H1 (cell line): Measurements from ENCODE around the gene TNNT1. TPM values are rescaled to one million over a fixed set of nuclear protein-coding genes. Genes with fewer than 3 reads are reported as not detected.

Experiments
- CTCF ChIA-PET: fragments of 300-600 bp; sonication (Branson Sonifier 250); formaldehyde crosslinking; loops from one replicate; lab custom pipeline; 2021; ENCODE audit not compliant: partially characterized antibody; lab: Charles Lee
- POLR2A ChIA-PET: fragments of 300-600 bp; sonication (Branson Sonifier 250); formaldehyde crosslinking; loops from one replicate; lab custom pipeline; 2021; ENCODE audit warnings: inconsistent platforms; ENCODE audit not compliant: partially characterized antibody; lab: Charles Lee
- DNase-seq, 2 experiments: peaks; one replicate each; pipeline versions ENCODE4 v3.0.0 to v3.0.0-alpha.2; 2010 to 2022; ENCODE audit warnings: low spot score in 2 of 2, low read depth in 1 of 2, mixed read lengths in 1 of 2
- FAIRE-seq: peaks from 2 replicates; lab custom pipeline; 2011; peaks lifted over from hg19 to GRCh38; lab: Jason Lieb, UNC
- H2AFZ ChIP-seq: 2 replicates; pipeline ENCODE4 v1.8.1; 2012; ENCODE audit warnings: low read length, inconsistent platforms
- H2AK5ac ChIP-seq: 2 replicates; pipeline ENCODE4 v1.6.1; 2013; ENCODE audit warnings: low read depth, low read length
- H2BK120ac ChIP-seq: replicated peaks from 2 replicates; pipeline ENCODE3; 2013; ENCODE audit warnings: low read depth, low read length, inconsistent platforms
- H2BK12ac ChIP-seq: 2 replicates; pipeline ENCODE4 v1.6.1; 2013; ENCODE audit warnings: low read depth, low read length
- H2BK15ac ChIP-seq: 2 replicates; pipeline ENCODE4 v1.6.1; 2013; ENCODE audit warnings: low read length
- H2BK20ac ChIP-seq: 2 replicates; pipeline ENCODE4 v1.6.1; 2013; ENCODE audit warnings: low read length
- H2BK5ac ChIP-seq: 2 replicates; pipeline ENCODE4 v1.6.1; 2013; ENCODE audit warnings: low read depth, low read length
- H3K14ac ChIP-seq: 2 replicates; pipeline ENCODE4 v1.6.1; 2013; ENCODE audit warnings: inconsistent platforms; ENCODE audit not compliant: insufficient read length
- H3K18ac ChIP-seq: 2 replicates; pipeline ENCODE4 v1.6.1; 2013; ENCODE audit warnings: low read length; ENCODE audit errors: extremely low read depth
- H3K23ac ChIP-seq: 2 replicates; pipeline ENCODE4 v1.6.1; 2013; ENCODE audit warnings: inconsistent platforms; ENCODE audit not compliant: insufficient read length
- H3K23me2 ChIP-seq: 2 replicates; pipeline ENCODE4 v1.6.1; 2013; ENCODE audit warnings: low read depth, low read length
- H3K27ac ChIP-seq: 2 replicates; pipeline ENCODE4 v1.6.1; 2011; ENCODE audit warnings: low read depth, low read length, inconsistent platforms
- H3K27me3 ChIP-seq, 4 experiments: replicated peaks in 1 of 4; 1 replicate in 1 of 4; 2 replicates in 3 of 4; pipeline versions ENCODE4 v1.6.1 to v1.8.1; 2011 to 2013; ENCODE audit warnings: low read length in 3 of 4, mild to moderate bottlenecking in 3 of 4, inconsistent platforms in 2 of 4, mixed read lengths in 2 of 4, moderate library complexity in 1 of 4; ENCODE audit not compliant: control insufficient read depth in 3 of 4, insufficient read depth in 3 of 4; ENCODE audit errors: extremely low read depth in 1 of 4
- H3K36me3 ChIP-seq, 4 experiments: 2 replicates each; pipeline versions ENCODE4 v1.6.1 to v1.8.1; 2011 to 2013; ENCODE audit warnings: mild to moderate bottlenecking in 4 of 4, low read length in 3 of 4, moderate library complexity in 2 of 4, control low read depth in 1 of 4, inconsistent platforms in 1 of 4; ENCODE audit not compliant: insufficient read depth in 4 of 4, control insufficient read depth in 2 of 4
- H3K4ac ChIP-seq: replicated peaks from 2 replicates; pipeline ENCODE3; 2013; ENCODE audit warnings: low read length, low read depth, mixed read lengths, inconsistent platforms; ENCODE audit not compliant: insufficient read length
- H3K4me1 ChIP-seq, 4 experiments: replicated peaks in 1 of 4; 1 replicate in 1 of 4; 2 replicates in 3 of 4; pipeline versions ENCODE4 v1.6.1 to v1.8.1; 2011 to 2013; ENCODE audit warnings: low read length in 3 of 4, inconsistent platforms in 2 of 4, mixed read lengths in 1 of 4; ENCODE audit not compliant: insufficient read depth in 4 of 4, control insufficient read depth in 3 of 4
- H3K4me2 ChIP-seq, 2 experiments: 2 replicates each; pipeline versions ENCODE4 v1.6.1 to v1.8.1; 2011 to 2013; ENCODE audit warnings: low read depth in 2 of 2, low read length in 2 of 2, control low read depth in 1 of 2, inconsistent platforms in 1 of 2, mild to moderate bottlenecking in 1 of 2; ENCODE audit not compliant: insufficient read depth in 1 of 2
- H3K4me3 ChIP-seq, 4 experiments: fragments of 200-600, 300-600 bp in 1 of 4; sonication (generic), shearing (Covaris generic), sonication (Bioruptor Twin) in 1 of 4; 2 replicates each; pipeline versions ENCODE4 v1.5.1 to v1.8.1; 2011 to 2016; ENCODE audit warnings: low read length in 4 of 4, low read depth in 3 of 4, control low read depth in 2 of 4, inconsistent platforms in 2 of 4, mild to moderate bottlenecking in 2 of 4, mixed read lengths in 1 of 4, moderate library complexity in 1 of 4; ENCODE audit not compliant: insufficient read depth in 2 of 4; ENCODE audit errors: extremely low read depth in 1 of 4
- H3K56ac ChIP-seq: replicated peaks from 2 replicates; pipeline ENCODE3; 2013; ENCODE audit warnings: low read depth, mild to moderate bottlenecking, mixed read lengths, low read length, inconsistent platforms; ENCODE audit not compliant: insufficient read length
- H3K79me1 ChIP-seq: 2 replicates; pipeline ENCODE4 v1.6.1; 2013; ENCODE audit warnings: low read depth, low read length, control low read depth
- H3K79me2 ChIP-seq, 2 experiments: 2 replicates each; pipeline versions ENCODE4 v1.6.1 to v1.8.1; 2012 to 2013; ENCODE audit warnings: low read length in 2 of 2, mild to moderate bottlenecking in 2 of 2, inconsistent platforms in 1 of 2; ENCODE audit not compliant: insufficient read depth in 2 of 2, control insufficient read depth in 1 of 2
- H3K9ac ChIP-seq, 4 experiments: replicated peaks in 1 of 4; 1 replicate in 1 of 4; 2 replicates in 3 of 4; pipeline versions ENCODE4 v1.6.1 to v1.8.1; 2011 to 2013; ENCODE audit warnings: low read depth in 3 of 4, low read length in 3 of 4, control low read depth in 2 of 4, mild to moderate bottlenecking in 2 of 4, moderate library complexity in 2 of 4, inconsistent platforms in 1 of 4; ENCODE audit errors: extremely low read depth in 1 of 4
- H3K9me3 ChIP-seq, 2 experiments: 2 replicates each; pipeline versions ENCODE4 v1.6.1 to v1.8.1; 2012 to 2013; ENCODE audit warnings: mild to moderate bottlenecking in 2 of 2, moderate library complexity in 2 of 2, control low read depth in 1 of 2, inconsistent platforms in 1 of 2, low read depth in 1 of 2, low read length in 1 of 2, mixed read lengths in 1 of 2; ENCODE audit not compliant: insufficient read depth in 2 of 2
- H4K20me1 ChIP-seq, 2 experiments: replicated peaks in 1 of 2; 2 replicates each; pipeline versions ENCODE3 to v1.8.1; 2011 to 2013; ENCODE audit warnings: inconsistent platforms in 2 of 2, low read length in 2 of 2, mild to moderate bottlenecking in 1 of 2; ENCODE audit not compliant: insufficient read depth in 2 of 2, control insufficient read depth in 1 of 2
- H4K5ac ChIP-seq: 2 replicates; pipeline ENCODE4 v1.6.1; 2013; ENCODE audit warnings: low read length, low read depth, mixed read lengths, inconsistent platforms; ENCODE audit not compliant: insufficient read length
- H4K8ac ChIP-seq: 2 replicates; pipeline ENCODE4 v1.8.0; 2013; ENCODE audit warnings: mild to moderate bottlenecking, moderate library complexity, low read length, inconsistent platforms; ENCODE audit not compliant: insufficient read depth; ENCODE audit errors: extremely low read depth
- H4K91ac ChIP-seq: replicated peaks from 2 replicates; pipeline ENCODE3; 2013; ENCODE audit warnings: low read length, mixed read lengths, inconsistent platforms; ENCODE audit not compliant: insufficient read length
- CHD1 ChIP-seq: IDR thresholded peaks from 2 replicates; pipeline ENCODE4 v1.6.1; 2012; ENCODE audit warnings: low read depth, low read length, improper control_type of control experiment
- E2F6 ChIP-seq: IDR thresholded peaks from 2 replicates; pipeline ENCODE4 v1.6.1; 2012; ENCODE audit warnings: inconsistent platforms
- EGR1 ChIP-seq: IDR thresholded peaks from 2 replicates; pipeline ENCODE4 v1.6.1; 2011; ENCODE audit warnings: low read depth, low read length, borderline replicate concordance
- MAX ChIP-seq: IDR thresholded peaks from 2 replicates; pipeline ENCODE4 v1.6.1; 2012; ENCODE audit warnings: inconsistent platforms
- RBBP5 ChIP-seq: IDR thresholded peaks from 2 replicates; pipeline ENCODE4 v1.7.1; 2012; ENCODE audit warnings: low read depth, mild to moderate bottlenecking, inconsistent platforms, low read length, moderate library complexity, borderline replicate concordance
- RFX5 ChIP-seq: IDR thresholded peaks from 2 replicates; pipeline ENCODE4 v1.6.1; 2011; ENCODE audit warnings: low read depth, low read length, improper control_type of control experiment, borderline replicate concordance
- SP1 ChIP-seq: IDR thresholded peaks from 2 replicates; pipeline ENCODE4 v1.6.1; 2011; ENCODE audit warnings: low read depth, low read length
- TEAD4 ChIP-seq: IDR thresholded peaks from 2 replicates; pipeline ENCODE4 v1.6.1; 2012; ENCODE audit warnings: low read depth, low read length, inconsistent platforms, mixed read lengths
- USF2 ChIP-seq: IDR thresholded peaks from 2 replicates; pipeline ENCODE4 v1.6.1; 2011; ENCODE audit warnings: low read length, improper control_type of control experiment
- YY1 ChIP-seq: IDR thresholded peaks from 2 replicates; pipeline ENCODE4 v1.6.1; 2011; ENCODE audit warnings: low read depth, mild to moderate bottlenecking, low read length
- WGBS, 2 experiments: shearing (Covaris generic) in 1 of 2; methylation state at CpG; one replicate each; pipeline versions ENCODE4 v1.1.6 to v1.1.7; 2013 to 2015; ENCODE audit warnings: low lambda C conversion rate in 2 of 2, mixed read lengths in 2 of 2, inconsistent platforms in 1 of 2, low coverage in 1 of 2, missing lambda C conversion rate in 1 of 2; ENCODE audit not compliant: insufficient replicate concordance in 2 of 2, insufficient coverage in 1 of 2, insufficient read length in 1 of 2; ENCODE audit errors: extremely low coverage in 1 of 2, missing lambda C conversion rate in 1 of 2; 5-methylcytosine and 5-hydroxymethylcytosine counted together
- polyA plus RNA-seq, 7 experiments: library from polyadenylated mRNA; depleted of rRNA in 3 of 7; stranded (reverse) in 5 of 7; unstranded in 2 of 7; fragments of >200 nt in 5 of 7; fragments of 200-250 nt in 2 of 7; gene quantifications; 1 replicate in 5 of 7; 2 replicates in 1 of 7; 4 replicates in 1 of 7; pipeline versions ENCODE4 v1.2.1 to v1.2.3, GENCODE V29; 2011 to 2013; ENCODE audit warnings: missing spikeins in 2 of 7, mixed read lengths in 2 of 7
- total RNA-seq: library from RNA; stranded (reverse); fragmentation: NEBNext Ultra II Directional; extraction: Animal tissue kit (Norgen Biotek cat#: 25700); gene quantifications from 2 replicates; pipeline ENCODE4 v1.2.1, GENCODE V29; 2021

Gene TNNT1
- total and polyA plus RNA-seq, 2 of the 8 experiments (the other 6 are each of a cell fraction or from before 2014, with no cell fraction given), result 69.6 to 107 TPM

- Histone ChIP-seq H3K4me3 (peak overlapping the region in 2 of 4 experiments; percentile 17 to 76; a peak in 4 of 8 replicates), H3K79me2 (no peaks in the 10 kb centered on the region), H2BK5ac (no peak overlapping the region), H4K8ac (no peak overlapping the region), H3K27me3 (peaks cover 2 to 49% (median 31%) of the 10 kb centered on the region in 4 experiments; a peak in 6 of 7 replicates), H3K36me3 (no peaks in the 10 kb centered on the region), H3K56ac (no peak overlapping the region)
- no peak for FAIRE-seq
- POLR2A ChIA-PET, result interaction anchor here (0.6 to 3.3 kb wide), 12 partner anchors 8 to 1554 kb away, joined by 3 to 16 read pairs (median 4); partner anchors contain the start of genes DNAAF3, FIZ1 and UBE2S
- CTCF ChIA-PET, result interaction anchor here (0.6 to 3.2 kb wide), 14 partner anchors 8 to 837 kb away, joined by 3 to 28 read pairs (median 4); partner anchors contain the start of gene DNAAF3
- 65% methylated on average over 19 of the region's 21 CpGs; no CpG with 5 or more reads in 1 of the 2 experiments for WGBS, 2 experiments
- TF ChIP-seq E2F6, result peak; percentile 90
- peak; percentile 54; the same call in 1 of the 2 replicates for TF ChIP-seq MAX
- no peak for TF ChIP-seq EGR1
- TF ChIP-seq USF2, result no peak
- no peak for TF ChIP-seq RBBP5
- no peak for TF ChIP-seq YY1
- TF ChIP-seq SP1, result 0 out of 2 replicates have a peak, but pooled peaks have one; percentile 16
- no peak for TF ChIP-seq CHD1
- TF ChIP-seq RFX5, result no peak
- TF ChIP-seq TEAD4, result no peak
- TF ChIP-seq, all 59 proteins: peak for 3
- H3K14ac ChIP-seq, result no peak overlapping the region
- H2AFZ ChIP-seq, result no peak overlapping the region
- no peak overlapping the region for H2AK5ac ChIP-seq
- no peak overlapping the region for H3K18ac ChIP-seq
- no peak overlapping the region for H3K4ac ChIP-seq
- H4K20me1 ChIP-seq, result no peaks in the 10 kb centered on the region
- H3K27ac ChIP-seq, result no peak overlapping the region
- no peak overlapping the region for H2BK15ac ChIP-seq
- no peaks in the 10 kb centered on the region for H3K9me3 ChIP-seq
- no peak for DNase-seq
- no peaks in the 10 kb centered on the region for H3K79me1 ChIP-seq
- H2BK12ac ChIP-seq, result no peak overlapping the region
- peaks cover 20% of the 10 kb centered on the region; the same call in 1 of the 2 replicates for H3K23me2 ChIP-seq
- no peak overlapping the region for H3K9ac ChIP-seq
- no peak overlapping the region for H3K23ac ChIP-seq
- peak overlapping the region; percentile 87 to 97 for H3K4me2 ChIP-seq
- H4K5ac ChIP-seq, result no peak overlapping the region
- no peak overlapping the region for H2BK20ac ChIP-seq
- no peak overlapping the region for H2BK120ac ChIP-seq
- no peak overlapping the region for H4K91ac ChIP-seq
- peaks cover 5 to 25% (median 16%) of the 10 kb centered on the region in 4 experiments for H3K4me1 ChIP-seq
These were observed 25.6 kb upstream of the TNNT1 start for GRCh38 chr19:55174425-55175116.
